Mammary epithelial cell (primary cell): Measurements from ENCODE around the gene TRABD2B.

Experiments used
- EZH2 ChIP-seq: IDR thresholded peaks from 2 replicates; pipeline ENCODE4 v1.6.1; 2012; ENCODE audit warnings: low read length, inconsistent platforms, borderline replicate concordance
- TF ChIP-seq, protein P1 (sequence below), 2 donors: IDR thresholded peaks in 1 of 2; conservative IDR thresholded peaks in 1 of 2; 2 replicates each; pipeline ENCODE4 v1.5.1; 2011 to 2012; ENCODE audit warnings: inconsistent platforms in 2 of 2, low read length in 2 of 2, mild to moderate bottlenecking in 2 of 2, control low read depth in 1 of 2, low read depth in 1 of 2; ENCODE audit not compliant: insufficient read depth in 1 of 2; ENCODE audit errors: extremely low read depth in 1 of 2

DNA sequence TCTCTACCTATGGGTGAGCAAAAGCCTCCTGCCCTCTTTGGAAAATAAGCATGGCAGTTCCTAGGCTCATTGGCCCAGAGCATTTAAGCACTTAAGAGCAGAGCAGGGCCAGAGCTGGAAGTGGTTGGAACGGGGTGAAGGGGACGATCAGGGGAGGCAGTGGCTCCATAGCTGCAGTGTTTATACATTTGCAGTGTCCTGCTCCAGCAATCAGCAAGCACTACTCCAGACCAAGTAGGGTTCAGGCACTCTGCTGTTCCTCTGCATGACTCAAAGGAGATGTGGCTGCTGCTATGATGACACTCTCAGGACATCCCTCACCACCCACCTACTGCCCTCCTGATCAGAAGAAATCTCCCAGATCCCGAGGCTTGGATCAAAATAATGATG, 55.0 kb downstream of the TRABD2B start:
- TF ChIP-seq, protein P1, sequence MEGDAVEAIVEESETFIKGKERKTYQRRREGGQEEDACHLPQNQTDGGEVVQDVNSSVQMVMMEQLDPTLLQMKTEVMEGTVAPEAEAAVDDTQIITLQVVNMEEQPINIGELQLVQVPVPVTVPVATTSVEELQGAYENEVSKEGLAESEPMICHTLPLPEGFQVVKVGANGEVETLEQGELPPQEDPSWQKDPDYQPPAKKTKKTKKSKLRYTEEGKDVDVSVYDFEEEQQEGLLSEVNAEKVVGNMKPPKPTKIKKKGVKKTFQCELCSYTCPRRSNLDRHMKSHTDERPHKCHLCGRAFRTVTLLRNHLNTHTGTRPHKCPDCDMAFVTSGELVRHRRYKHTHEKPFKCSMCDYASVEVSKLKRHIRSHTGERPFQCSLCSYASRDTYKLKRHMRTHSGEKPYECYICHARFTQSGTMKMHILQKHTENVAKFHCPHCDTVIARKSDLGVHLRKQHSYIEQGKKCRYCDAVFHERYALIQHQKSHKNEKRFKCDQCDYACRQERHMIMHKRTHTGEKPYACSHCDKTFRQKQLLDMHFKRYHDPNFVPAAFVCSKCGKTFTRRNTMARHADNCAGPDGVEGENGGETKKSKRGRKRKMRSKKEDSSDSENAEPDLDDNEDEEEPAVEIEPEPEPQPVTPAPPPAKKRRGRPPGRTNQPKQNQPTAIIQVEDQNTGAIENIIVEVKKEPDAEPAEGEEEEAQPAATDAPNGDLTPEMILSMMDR (conservative IDR thresholded peaks at IDR 0.05 in 1 of 2, IDR thresholded peaks at IDR 0.05 in 1 of 2; ENCODE audit: extremely low read depth in 1 of 2, insufficient read depth in 1 of 2, low read depth in 1 of 2, low read length in 2 of 2) = no peak
- TF ChIP-seq EZH2 = no peak
